GM20431 (cell line): ENCODE measurements around the gene EEFSEC.

Experiments
- in situ Hi-C: fragments of 300-500 bp; cut with MseI, MboI; formaldehyde crosslinking; loops from one replicate; pipeline ENCODE4 v1.15.0; 2020; ENCODE audit warnings: low sequenced_read_pairs; ENCODE audit not compliant: unreplicated experiment

EEFSEC gene

DNA sequence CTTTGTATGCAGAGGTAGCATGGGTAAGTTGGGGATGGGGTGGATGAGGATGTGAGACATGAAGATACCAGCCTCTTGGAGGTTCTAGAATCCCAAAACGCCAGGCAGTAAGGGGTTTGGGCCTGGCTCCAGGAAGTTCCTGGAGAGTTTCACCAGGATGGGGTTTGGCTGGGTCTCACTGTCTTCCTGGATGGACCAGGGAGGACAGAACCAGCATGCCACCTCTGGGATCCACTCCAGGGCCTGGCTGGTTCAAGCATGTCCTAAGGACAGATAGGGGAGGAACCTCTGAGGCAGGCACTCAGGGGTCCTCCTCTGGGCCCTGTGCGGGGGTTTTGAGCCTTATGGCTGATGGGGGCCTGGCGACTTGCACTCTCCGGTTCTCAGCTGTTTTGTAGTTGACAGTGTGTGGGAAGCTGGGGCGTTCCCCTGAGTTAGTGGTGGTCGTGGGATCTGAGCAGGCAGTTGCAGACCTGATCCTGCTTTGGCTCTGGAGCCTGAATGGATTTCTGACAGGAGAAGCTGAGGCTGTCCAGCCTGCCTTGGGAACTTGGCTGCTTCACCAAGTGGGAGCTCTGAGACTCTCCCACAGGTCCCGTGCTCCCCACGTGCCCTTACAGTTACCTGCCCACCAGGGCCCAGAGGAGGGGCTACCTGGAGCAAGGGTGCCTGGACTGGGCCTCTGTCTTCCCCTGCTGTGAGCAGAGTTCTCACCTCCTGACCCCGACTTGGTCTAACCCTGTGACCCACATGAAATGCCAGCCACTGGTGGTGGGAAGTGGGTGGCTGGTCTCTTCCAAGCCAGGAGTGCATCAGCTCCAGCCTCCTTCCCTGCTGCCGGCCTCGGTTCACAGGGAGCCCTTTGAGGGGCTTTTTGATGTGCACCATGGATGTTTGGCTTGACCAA lies 128.4 kb downstream of the EEFSEC start:
- in situ Hi-C loops, result no loop called here

DNA sequence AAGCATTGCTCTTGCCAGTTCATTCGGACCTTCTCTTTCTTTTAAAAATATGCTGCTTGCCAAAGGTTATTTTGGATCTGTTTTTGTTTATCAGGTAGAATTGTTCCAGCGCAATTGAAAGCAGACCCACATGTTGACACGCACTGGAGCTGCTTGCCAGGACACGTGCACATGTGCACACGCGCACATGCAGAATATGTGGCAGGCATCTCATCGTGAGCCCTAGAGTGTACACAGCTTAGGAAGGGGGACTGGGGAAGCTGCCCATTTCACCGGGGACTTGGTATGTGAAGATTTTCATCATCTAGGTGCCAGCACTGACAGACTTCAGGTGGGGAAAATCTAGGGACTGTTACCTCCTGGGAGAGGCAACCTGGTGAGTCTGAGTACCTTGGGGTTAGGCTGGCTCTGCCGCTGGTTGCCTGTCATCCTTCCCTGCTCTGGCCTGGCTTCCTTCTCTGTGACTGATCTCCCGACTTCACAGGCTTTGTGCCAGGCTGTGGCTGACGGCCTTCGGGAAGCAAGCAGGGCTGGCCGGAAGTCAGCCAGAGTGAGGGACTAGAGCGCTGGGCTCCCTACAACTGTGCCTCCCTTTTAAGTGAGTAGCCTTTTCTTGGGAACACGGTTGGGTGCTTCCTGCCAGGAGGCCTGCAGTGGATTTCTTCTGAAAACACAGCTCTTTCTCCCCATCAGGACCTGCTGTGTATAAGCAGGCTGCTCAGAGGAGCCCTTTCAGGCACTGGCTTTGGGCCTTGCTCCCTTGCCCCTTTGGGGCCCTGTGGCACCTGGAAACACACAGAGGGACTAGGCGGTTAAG lies 129.3 kb downstream of the EEFSEC start:
- in situ Hi-C loops, result no loop called here

DNA sequence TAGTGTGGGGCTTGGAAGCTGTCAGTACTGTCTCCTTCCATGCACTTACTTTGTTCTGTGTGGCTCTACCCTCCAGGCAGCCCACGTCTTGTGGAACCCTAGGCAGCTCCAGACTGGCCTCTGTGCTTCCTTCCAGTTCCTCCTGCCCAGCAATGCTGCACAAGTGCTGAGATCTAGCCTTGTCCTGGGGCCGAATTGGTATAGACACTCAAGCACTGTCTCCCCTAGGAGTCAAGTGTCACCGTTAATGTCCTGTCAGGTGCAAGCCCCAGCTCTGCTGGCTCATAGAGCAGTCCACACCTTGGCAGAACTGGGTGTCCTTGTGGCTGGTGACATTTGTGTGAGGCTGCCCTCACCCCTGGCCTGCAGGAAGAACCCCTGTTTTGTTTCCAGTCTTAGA lies 130.1 kb downstream of the EEFSEC start:
- in situ Hi-C loops, result no loop called here

DNA sequence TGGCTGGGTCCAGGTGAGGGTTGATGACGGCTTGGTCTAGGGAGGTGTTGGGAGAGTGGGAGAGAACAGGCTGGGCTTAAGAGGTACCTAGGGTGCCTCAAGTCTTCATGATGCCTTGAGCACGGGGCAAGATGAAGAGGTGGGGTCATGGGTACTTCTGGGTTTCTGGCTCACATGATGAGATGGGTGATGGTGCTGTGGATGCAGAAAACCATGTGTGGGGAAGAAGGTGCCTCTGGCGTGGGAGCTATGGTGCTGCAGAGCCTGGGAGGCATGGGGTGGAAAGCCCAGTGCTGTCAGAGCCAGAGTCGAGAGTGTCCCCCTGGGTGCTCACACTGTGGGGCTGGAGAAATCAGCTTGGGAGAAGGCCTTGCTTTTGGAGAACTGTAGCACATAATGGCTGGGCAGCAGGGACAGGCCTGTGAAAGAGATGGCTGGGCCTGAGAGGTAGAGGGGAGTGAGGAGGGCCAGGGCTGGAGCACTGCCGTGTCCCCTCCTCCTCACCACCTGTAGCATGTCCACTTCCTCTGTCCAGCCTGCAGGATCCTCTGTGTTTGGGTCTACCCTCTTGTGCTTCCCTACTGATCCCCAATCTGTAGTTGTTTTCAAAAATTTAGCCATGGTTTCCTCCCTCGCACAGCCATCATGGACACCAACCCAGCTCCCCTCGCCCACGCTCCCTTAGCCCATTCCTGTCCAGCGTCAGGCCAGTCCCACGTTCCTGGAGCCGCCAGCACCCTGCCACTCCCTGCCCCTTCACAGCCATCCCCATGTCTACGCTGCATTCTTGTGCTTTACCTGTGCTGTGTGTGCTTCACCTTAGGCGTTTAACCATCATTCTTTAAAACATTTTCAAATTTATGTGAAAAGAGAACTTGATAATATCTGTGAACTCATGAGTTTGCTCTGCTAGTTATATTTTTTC lies 132.0 kb downstream of the EEFSEC start:
- in situ Hi-C loops, result no loop called here

DNA sequence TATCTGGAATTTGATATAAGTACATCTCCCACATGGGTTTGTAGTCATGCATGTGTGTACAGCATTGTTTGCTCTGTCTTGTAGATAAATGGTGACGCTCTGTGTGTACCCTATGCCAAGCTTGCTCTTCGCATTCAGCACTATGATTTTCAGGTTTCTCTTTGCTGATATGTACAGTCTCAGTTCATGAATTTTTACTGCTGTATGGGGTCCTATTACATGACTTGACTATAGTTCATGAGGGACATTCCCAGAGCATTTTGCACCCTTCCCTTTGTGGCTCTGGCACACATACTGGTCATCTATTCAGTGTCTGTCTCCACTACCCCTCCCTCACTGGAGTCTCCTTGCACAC lies 132.7 kb downstream of the EEFSEC start:
- in situ Hi-C loops, result no loop called here

DNA sequence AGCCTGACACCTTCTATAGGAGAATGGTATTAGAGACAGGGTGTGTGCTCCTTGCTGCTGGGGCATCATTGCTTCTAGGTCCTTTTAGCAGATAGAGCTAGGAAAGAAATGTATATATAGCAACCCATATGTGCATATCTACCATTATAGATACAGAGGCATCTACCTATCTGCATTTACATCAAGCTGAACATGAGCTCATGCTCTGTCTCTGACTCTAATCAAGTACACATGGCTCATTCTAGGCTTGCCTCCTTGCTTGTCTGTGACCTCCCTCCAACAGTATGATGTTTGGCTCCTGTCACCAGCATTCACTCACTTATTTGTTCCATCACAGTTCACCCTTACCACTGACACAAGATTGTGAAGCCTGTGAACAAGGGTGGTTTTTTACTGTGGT lies 133.4 kb downstream of the EEFSEC start:
- in situ Hi-C loops, result no loop called here

DNA sequence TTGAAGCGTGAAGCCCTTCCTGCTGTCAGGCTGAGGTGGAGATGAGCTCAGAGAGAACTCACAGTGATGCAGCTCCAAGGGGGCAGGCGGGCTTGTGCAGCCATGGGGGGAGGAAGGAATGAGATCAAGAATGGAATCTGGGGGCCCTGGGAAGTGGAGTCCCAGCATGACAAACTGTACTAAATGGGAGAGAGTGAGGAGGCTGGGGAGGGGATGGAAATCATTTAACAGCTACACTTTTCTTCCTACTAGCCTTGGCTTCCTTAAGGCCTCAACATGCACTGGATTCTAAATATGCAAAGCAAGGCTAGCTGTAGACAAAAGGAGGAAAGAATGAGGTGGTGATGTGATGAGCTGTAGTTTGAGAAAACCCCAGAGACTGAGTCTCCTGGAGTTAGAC lies 133.9 kb downstream of the EEFSEC start:
- in situ Hi-C loops, result no loop called here

DNA sequence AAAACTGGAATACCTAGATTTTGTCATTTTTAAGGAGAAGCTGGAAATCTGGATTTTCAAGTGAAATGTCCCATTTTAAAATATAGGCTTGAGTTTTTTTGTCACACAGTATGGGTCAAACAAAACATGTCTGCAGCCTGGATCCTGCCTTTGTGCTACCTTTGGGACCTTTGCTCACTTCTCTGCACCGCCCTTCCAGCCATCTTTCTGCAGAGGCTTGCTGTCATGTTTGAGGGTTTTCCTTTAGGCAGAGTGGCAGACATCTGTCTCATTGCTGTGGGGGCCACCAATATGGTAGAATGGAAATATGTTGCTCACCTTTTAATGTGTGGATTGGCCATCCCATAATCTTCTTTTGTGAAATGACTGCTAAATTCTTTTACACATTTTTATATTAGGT lies 136.3 kb downstream of the EEFSEC start:
- in situ Hi-C loops, result no loop called here

DNA sequence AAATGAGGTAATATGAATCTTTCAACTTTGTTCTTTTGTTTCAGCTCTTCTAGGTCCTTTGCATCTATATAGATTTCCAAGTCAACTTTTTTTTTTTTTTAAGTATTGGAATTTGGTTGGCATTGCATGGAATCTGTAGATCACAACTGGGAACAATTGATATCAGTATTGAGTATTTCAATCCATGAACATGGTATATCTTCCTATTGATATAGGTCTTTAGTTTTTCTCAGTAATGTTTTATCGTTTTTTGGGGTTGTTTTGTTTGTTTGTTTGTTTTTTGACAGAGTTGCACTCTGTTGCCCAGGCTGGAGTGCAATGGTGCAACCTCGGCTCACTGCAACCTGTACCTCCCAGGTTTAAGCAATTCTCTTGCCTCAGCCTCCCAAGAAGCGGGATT lies 137.2 kb downstream of the EEFSEC start:
- in situ Hi-C loops, result no loop called here

DNA sequence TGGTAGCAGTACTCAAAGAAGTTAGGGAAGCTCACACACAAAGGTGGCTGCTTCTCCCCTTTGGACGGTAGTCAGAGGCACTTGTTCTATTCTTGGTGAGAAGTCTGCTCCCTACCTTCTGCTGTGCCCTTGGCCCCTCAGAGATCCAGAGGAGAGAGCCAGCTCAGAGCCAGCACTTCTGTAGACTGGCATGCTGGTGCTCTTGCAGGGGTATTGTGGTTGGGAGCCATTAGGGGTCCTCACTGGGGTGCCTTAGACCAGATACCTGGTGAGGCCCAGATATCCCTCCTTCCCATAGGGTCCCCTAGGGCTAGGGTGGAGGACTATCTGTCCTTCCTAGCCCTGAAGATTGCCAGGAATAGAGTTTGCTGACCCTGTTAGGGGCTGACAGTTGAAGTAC lies 140.6 kb downstream of the EEFSEC start:
- in situ Hi-C loops, result no loop called here

DNA sequence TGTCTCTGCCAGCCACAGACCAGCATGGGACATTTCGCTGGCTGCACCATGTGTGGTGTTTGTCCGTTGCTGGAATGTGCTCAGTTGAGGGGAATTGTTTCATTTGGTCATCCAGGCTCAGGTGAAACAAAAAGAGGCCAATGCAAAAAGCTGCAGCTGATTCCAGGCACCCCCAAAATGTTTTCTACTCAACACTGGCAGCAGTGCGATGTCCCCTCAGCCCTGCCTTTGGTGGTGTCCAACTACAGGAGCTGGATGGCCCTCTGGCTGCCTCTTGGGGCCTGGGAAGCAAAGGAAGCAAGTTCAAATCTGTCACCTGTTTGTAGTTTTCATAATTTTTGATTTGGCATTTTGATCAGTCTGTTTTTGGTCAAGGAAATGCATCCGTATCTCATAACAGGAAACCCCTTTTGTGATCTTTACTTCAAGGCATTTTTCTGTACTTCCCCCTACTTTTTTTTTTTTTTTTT lies 141.8 kb downstream of the EEFSEC start:
- in situ Hi-C loops, result no loop called here

DNA sequence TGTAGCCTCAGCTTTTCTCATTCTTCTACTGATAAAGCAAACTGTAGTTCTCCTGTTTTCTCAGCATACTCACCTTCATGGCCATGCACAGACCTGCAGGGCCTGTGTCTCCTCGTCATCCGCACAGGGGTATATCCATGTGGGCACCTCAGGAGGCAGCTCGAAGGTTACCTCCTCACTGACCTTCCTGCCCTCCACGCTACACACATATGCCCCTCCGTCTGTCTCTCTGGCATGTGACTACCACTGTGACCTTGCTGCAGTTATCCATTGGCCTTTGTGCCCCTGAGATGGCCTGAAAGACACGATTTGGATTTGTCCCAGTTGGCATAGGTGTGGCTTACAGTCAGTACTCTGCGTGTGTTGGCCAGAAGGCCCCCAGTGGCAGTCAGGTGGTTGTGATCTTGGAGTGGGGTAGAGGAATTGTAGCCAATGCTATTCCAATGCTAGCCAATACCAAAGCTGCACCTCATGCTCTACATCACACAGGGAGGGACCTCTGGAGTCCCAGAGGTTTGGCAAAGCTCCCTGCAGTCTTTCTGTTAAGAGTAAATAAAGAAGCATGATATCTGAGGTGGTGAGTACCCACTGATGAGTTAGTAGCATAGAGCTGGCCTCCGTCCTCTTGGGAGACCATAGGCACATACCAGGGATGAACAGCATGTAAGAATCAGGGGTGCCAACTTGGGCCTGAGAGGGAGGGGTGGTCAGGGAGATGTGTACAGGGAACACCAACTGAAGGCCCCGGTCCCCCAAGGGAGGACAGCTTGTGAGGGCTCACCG lies 143.4 kb downstream of the EEFSEC start:
- in situ Hi-C loops, result no loop called here

DNA sequence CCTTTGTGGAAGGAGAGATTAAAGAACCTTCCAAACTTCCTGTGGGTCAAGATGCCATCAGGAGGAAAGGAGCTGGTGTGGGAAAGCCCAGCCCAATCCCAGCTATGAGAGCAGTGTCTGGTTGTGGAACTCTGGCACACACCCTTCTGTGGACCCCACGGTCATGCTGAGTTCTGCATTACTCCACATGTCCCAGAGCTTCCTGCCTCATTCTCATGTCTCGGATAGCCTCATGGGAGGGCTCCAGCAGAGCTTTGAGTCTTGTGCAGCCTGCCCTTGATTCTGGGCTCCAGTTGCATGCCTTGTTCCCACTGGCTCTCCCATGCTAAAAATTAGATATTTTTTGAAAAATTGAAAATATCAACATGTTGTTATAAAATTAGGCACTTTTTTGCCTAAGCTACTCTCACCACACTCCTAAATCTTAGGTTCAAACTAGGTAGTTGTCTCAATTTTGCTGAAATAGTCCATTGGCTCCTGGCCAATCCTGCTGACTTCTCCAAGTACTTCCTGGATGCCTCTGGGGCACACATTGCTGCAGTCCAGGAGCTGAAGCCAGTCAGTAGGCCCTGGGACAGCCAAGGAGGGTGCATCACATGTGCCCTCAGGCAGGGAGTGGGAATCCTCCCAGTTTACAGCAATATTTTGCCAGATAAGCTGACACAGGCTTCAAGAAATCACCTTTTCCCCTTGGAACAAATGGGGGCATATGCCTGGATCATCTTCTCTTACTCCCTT lies 144.3 kb downstream of the EEFSEC start:
- in situ Hi-C loops, result no loop called here

DNA sequence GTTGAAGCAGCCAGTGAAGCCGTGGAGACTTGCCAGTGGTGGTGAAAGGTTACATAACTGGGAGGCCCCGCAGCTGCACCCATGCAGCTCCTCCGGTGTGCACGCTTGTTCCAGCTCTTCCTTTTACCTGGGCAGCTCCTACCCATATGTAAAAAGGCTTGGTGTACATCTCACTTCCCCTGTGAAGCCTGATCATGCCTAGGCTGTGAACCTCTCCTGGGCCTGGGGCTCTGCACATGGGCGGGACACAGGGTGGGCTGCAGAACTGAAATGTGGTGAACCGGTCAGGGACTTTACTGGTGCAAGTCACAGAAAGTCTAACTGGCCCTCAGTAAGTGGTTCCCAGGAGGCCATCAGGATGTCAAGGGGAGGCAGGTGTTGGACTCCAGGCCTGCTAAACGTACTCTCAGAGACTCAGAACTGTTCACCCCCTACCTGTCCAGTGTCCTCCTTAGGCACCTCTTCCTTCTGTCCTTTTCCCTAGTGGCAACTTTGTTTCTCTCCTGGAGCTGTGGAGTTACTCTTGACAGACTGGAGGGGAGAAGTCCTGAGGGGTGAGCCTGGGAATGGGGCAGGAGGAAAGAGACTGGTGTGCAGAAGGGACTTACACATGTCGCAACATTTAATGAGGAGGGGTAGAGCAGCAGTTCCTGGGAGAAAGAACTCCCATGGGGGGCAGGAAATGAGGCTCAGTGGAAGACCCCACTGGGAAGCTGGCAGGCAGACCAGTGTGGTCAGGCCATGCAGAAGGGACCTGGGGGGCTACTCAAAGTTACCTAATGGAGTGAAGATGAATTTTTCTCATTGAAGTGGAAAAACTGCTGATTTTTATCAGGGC lies 148.1 kb downstream of the EEFSEC start:
- in situ Hi-C loops, result no loop called here

DNA sequence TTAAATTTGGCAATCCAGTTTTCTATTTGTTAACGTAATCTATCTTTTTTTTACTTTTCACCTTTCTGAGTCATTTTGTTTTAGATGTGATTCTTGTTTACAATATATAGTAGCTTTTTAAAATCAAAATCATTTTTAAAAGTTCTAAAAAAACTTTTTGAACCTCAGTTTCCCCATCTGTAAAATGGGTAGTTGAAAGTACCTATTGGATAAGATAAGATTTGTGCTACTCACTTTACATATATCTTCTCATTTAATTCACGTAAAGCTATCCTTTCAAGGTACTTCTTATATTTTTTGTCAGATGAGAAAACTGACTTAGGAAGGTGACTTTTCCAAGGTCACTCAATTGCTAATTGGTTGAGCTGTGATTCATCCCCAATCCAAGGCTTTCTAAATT lies 153.2 kb downstream of the EEFSEC start:
- in situ Hi-C loops, result no loop called here

DNA sequence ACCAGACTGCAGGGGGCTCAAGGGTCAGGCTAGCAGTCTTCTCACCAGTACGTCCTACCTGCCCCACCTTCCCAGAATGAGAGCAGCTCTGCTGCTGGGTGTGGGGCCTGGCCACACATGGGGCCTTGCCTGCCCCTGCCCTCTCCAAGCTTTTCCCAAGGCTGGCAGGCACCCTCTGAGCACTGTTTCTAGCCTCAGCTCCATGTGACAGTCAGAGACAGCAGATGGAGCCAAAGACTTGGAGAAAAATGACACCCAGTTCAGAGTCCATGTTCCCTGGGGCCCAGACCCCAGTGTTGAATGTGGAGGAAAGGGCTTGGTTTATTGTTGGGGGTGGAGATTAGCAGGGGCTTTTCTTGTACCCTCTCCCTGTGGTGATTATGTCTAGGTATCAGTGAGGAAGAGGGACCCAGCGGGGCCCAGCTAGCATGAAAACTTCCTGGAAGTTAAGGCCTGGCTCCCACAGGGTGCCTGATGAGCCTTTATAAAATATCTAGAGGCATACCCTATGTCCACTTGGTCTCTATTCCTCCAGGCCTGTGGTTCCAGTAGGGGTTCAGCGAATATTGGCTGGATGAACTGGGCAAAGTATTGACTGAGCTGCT lies 153.8 kb downstream of the EEFSEC start:
- in situ Hi-C loops, result no loop called here

DNA sequence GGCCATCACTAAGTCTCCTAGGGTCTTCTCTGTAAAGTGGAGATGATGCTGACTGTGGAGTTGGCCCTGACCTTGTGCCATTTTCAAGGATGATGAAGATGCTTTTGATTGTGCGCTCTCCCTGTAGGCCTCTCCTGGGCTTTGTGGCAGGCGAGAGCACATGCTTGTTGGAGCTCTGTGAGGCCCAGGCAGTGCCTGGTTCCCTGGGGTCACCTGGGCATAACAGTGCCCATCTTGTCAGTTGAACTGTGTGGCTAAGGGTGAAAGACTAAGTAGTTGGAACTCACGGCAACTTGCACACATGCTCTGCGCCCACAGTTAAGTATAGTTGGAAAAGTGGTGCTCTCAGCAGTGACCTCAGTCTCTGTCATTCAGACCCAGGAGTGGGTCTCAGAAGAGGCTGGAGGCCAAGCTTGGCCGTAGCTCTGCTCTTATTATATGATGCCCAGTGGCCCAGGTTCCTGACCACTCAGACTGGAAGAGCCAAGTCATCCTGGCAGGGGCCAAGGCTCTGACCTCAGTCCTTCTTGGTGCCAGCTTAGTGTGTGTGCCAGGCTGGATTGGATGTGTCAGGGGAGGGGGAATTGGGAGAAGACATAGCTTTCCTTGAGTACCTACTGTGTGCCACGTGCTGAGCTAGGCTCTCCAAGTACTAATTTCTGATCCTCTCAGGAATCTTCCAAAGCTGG lies 154.6 kb downstream of the EEFSEC start:
- in situ Hi-C loops, result no loop called here
